Panc1 (cell line): Measurements from ENCODE around the gene LYPD6B.

Source experiments
- POLR2AphosphoS5 ChIP-seq: IDR thresholded peaks from 2 replicates; pipeline ENCODE4 v1.6.1; 2012; ENCODE audit warnings: mild to moderate bottlenecking, low read depth, low read length, moderate library complexity
- TCF7L2 ChIP-seq: IDR thresholded peaks from 2 replicates; pipeline ENCODE4 v1.6.1; 2011; ENCODE audit warnings: mild to moderate bottlenecking, low read depth, low read length, inconsistent platforms
- TF ChIP-seq, protein P1 (sequence below): fragments of 450-650 bp; IDR thresholded peaks from 2 replicates; pipeline ENCODE4 v1.5.1; 2017; ENCODE audit warnings: mild to moderate bottlenecking

DNA sequence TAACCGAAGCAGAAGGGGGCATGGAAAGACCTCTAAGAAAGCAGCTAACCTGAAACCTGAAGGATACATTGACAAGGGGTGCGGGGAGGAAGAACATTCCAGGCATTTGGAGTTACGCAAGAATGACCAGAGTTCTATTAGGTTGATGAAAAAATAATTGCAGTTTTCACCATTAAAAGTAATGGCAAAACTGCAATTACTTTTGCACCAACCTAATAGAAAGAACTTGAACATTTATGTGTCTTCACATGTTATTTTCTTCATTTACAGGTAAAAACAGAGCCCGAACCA is 110.5 kb downstream of the LYPD6B start:
- TF ChIP-seq TCF7L2 (no peak), POLR2AphosphoS5 (no peak)
- TF ChIP-seq, protein P1, sequence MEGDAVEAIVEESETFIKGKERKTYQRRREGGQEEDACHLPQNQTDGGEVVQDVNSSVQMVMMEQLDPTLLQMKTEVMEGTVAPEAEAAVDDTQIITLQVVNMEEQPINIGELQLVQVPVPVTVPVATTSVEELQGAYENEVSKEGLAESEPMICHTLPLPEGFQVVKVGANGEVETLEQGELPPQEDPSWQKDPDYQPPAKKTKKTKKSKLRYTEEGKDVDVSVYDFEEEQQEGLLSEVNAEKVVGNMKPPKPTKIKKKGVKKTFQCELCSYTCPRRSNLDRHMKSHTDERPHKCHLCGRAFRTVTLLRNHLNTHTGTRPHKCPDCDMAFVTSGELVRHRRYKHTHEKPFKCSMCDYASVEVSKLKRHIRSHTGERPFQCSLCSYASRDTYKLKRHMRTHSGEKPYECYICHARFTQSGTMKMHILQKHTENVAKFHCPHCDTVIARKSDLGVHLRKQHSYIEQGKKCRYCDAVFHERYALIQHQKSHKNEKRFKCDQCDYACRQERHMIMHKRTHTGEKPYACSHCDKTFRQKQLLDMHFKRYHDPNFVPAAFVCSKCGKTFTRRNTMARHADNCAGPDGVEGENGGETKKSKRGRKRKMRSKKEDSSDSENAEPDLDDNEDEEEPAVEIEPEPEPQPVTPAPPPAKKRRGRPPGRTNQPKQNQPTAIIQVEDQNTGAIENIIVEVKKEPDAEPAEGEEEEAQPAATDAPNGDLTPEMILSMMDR, result no peak
